Gastrocnemius medialis (tissue), 4 donors: ENCODE measurements around the gene NDUFAF4.

Source experiments
- CTCF ChIP-seq, 5 experiments: fragments of 450-650 bp in 3 of 5; fragments of 200-600 bp in 2 of 5; sonication (generic) in 2 of 5; IDR thresholded peaks in 4 of 5; conservative IDR thresholded peaks in 1 of 5; 1 replicate in 4 of 5; 2 replicates in 1 of 5; pipeline ENCODE4 v1.5.1; 2016 to 2019; ENCODE audit warnings: antibody characterized with exemption in 5 of 5, mild to moderate bottlenecking in 3 of 5, moderate library complexity in 3 of 5
- POLR2A ChIP-seq, 2 donors: fragments of 450-650 bp; IDR thresholded peaks; one replicate each; pipeline ENCODE4 v1.6.1; 2017; ENCODE audit warnings: antibody characterized with exemption in 2 of 2, mild to moderate bottlenecking in 2 of 2, moderate library complexity in 2 of 2

GRCh38 chr6:96927660-96928059 is 30.0 kb upstream of the NDUFAF4 start:
- TF ChIP-seq CTCF (IDR thresholded peaks at IDR 0.05 in 4 of 5, conservative IDR thresholded peaks at IDR 0.05 in 1 of 5) (no peak), POLR2A (IDR thresholded peaks at IDR 0.05) (no peak)
